HG03354 (cell line): ENCODE data around the gene CSPG4.
"Not testable (repeated sequence)": the region's sequence is repeated elsewhere in the genome, so short reads cannot be mapped to it uniquely, and the experiment has no call there.

Source experiments
- ATAC-seq: cut with Tn5 transposase; IDR thresholded peaks from one replicate; pipeline ENCODE4 v1.9.1; 2021; ENCODE audit warnings: mild to moderate bottlenecking; ENCODE audit not compliant: unreplicated experiment, poor library complexity, severe bottlenecking

Gene CSPG4

GRCh38 chr15:75727851-75728715 is 15.4 kb upstream of the CSPG4 start:
- no peak for ATAC-seq

GRCh38 chr15:75727031-75727531 is 14.4 kb upstream of the CSPG4 start:
- no peak for ATAC-seq

- ATAC-seq, result no peak
Measured at GRCh38 chr15:75725719-75726607, 13.3 kb upstream of the CSPG4 start.

- ATAC-seq, result no peak
Measured at GRCh38 chr15:75725006-75725718, 12.5 kb upstream of the CSPG4 start.

GRCh38 chr15:75723847-75724660 is 11.4 kb upstream of the CSPG4 start:
- peak; percentile 77 for ATAC-seq

GRCh38 chr15:75723171-75723846 is 10.7 kb upstream of the CSPG4 start:
- ATAC-seq, result no peak

- no peak for ATAC-seq
Measured at GRCh38 chr15:75721923-75722870, 9.5 kb upstream of the CSPG4 start.

- ATAC-seq, result no peak
Measured at GRCh38 chr15:75721480-75721922, 8.9 kb upstream of the CSPG4 start.

- ATAC-seq, result no peak
Measured at GRCh38 chr15:75720787-75721479, 8.3 kb upstream of the CSPG4 start.

- no peak for ATAC-seq
Measured at GRCh38 chr15:75720297-75720696, 7.6 kb upstream of the CSPG4 start.

GRCh38 chr15:75718328-75718727 is 5.7 kb upstream of the CSPG4 start:
- no peak for ATAC-seq

GRCh38 chr15:75717001-75717400 is 4.4 kb upstream of the CSPG4 start:
- ATAC-seq, result not testable (repeated sequence)

- ATAC-seq, result not testable (repeated sequence)
Measured at GRCh38 chr15:75716249-75716950, 3.8 kb upstream of the CSPG4 start.

GRCh38 chr15:75715312-75715832 is 2.7 kb upstream of the CSPG4 start:
- not testable (repeated sequence) for ATAC-seq

GRCh38 chr15:75714195-75714594 is 1.5 kb upstream of the CSPG4 start:
- ATAC-seq, result no peak

GRCh38 chr15:75713338-75713895 is 769 bp upstream of the CSPG4 start:
- no peak for ATAC-seq
